HG02970 (cell line): Measurements from ENCODE around the gene ALOX5.
"Not testable (repeated sequence)": the region's sequence is repeated elsewhere in the genome, so short reads cannot be mapped to it uniquely, and the experiment has no call there.

ENCODE experiments used
- ATAC-seq: cut with Tn5 transposase; IDR thresholded peaks from one replicate; pipeline ENCODE4 v1.9.1; 2021; ENCODE audit warnings: mild to moderate bottlenecking, moderate library complexity, moderate number of reproducible peaks; ENCODE audit not compliant: unreplicated experiment, low FRiP score

Gene ALOX5

GRCh38 chr10:45461034-45461433, 87.0 kb downstream of the ALOX5 start:
- peak; percentile 59 for ATAC-seq

GRCh38 chr10:45463244-45464116, 89.5 kb downstream of the ALOX5 start:
- no peak for ATAC-seq

GRCh38 chr10:45464958-45465567, 91.0 kb downstream of the ALOX5 start:
- ATAC-seq = no peak

- ATAC-seq = no peak
These were observed 92.8 kb downstream of the ALOX5 start for GRCh38 chr10:45466784-45467183.

GRCh38 chr10:45468079-45468478, 94.1 kb downstream of the ALOX5 start:
- ATAC-seq = no peak

GRCh38 chr10:45470098-45471012, 96.3 kb downstream of the ALOX5 start:
- ATAC-seq = no peak

DNA sequence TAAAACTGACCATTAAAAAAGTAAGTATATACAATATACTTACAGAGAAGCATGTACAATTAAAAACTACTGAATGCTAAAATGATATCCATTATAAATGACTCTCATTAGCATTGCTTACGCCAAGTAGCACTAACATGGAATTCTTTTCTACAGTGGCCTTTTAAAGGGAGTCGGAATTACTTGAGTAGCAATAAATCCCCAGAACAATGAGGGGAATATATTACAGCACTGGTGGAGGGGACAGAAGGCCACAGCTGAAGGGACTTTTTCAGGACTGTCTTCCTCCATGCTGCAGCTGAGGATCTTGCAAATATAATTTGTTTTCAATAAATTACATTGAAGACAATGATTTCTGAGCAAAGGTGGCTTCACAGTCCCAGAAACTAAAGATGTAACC, 97.0 kb downstream of the ALOX5 start:
- ATAC-seq = no peak

- ATAC-seq = no peak
These were observed 97.7 kb downstream of the ALOX5 start for GRCh38 chr10:45471531-45472310.

DNA sequence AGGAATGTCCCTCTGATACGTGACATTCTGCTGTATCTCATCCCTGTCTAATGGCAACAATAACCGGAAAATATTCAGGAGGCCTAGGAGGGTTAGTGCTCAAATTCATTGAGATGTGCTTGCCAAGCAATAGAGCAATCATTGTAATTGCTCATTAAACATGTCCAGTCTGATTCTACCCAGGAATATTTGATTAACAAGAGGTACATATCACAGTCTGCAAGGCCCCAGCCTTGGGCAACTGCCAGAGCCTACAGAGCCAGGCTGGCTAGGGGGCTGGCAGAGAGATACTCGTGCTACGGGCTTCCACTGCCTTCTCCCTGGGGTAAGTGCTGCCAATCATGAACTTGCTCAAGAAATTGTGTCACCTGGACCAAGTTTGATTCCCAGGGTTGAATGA, 99.1 kb downstream of the ALOX5 start:
- no peak for ATAC-seq

DNA sequence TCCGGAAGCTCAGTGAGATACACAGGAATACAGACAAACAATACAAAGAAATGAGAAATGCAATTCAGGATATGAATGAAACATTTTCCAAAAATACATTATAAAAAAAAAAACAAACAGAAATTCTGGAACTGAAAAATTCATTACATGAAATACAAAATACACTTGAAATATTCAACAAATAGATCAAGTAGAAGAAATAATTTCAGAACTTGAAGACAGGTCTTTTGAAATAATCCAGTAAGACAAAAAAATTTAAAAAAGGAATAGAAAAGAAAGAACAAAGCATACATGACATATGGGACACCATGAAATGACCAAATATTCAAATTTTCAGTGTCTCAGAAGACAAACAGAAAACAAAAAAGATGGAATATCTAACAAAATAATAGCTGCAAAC, 102.5 kb downstream of the ALOX5 start:
- no peak for ATAC-seq

DNA sequence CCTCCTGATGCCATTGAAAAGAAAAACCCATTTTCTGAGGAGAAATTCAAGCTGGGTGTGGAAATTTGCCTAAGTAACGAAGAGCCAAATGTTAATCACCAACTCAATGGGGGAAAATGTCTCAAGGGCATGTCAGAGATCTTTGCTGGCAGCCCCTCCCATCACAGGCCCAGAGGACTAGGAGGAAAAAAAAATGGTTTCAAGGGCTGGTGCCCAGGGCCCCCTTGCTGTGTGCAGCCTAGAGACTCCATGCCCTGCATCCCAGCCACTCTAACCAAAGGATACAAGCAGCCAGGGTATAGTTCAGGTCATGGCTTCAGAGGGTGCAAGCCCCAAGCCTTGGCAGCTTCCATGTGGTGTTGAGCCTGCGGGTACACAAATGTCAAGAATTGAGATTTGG, 106.3 kb downstream of the ALOX5 start:
- no peak for ATAC-seq

- not testable (repeated sequence) for ATAC-seq
These were observed 107.1 kb downstream of the ALOX5 start for GRCh38 chr10:45481100-45481499.

- ATAC-seq = no peak
These were observed 109.0 kb downstream of the ALOX5 start for GRCh38 chr10:45483002-45483401.

DNA sequence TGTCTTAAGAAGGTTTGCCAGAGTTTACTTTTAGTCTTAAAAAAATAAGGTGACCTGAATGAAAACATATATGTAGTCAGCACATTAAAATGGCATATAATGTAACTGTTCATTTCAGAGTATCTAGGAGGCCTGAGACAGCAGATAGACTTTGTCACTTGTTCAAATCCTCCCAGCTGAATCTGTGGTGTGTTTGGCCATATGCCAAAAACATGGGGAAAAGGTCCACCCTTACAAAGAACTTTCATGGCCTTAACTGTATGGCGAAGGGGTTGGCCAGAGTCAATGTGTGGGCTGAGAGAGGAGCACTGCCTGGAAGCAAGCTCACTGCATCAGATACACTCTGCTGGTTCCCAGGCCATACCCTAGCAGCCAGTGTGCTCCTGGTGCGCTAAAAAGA, 113.7 kb downstream of the ALOX5 start:
- no peak for ATAC-seq

GRCh38 chr10:45488365-45488764, 114.3 kb downstream of the ALOX5 start:
- no peak for ATAC-seq

GRCh38 chr10:45490277-45490676, 116.3 kb downstream of the ALOX5 start:
- no peak for ATAC-seq

GRCh38 chr10:45491061-45491460, 117.0 kb downstream of the ALOX5 start:
- ATAC-seq = no peak
